H1 (cell line): ENCODE results near the gene FANK1. TPM values are rescaled to one million over a fixed set of nuclear protein-coding genes. Genes with fewer than 3 reads are reported as not detected.

Source experiments
- BACH1 ChIP-seq: IDR thresholded peaks from 2 replicates; pipeline ENCODE4 v1.6.1; 2012; ENCODE audit warnings: low read length, improper control_type of control experiment
- BCL11A ChIP-seq, 2 experiments: IDR thresholded peaks; one replicate each; pipeline ENCODE4 v1.6.1; 2011; ENCODE audit warnings: low read depth in 2 of 2, low read length in 2 of 2, mild to moderate bottlenecking in 2 of 2
- EP300 ChIP-seq, 2 experiments: IDR thresholded peaks; 1 replicate in 1 of 2; 2 replicates in 1 of 2; pipeline ENCODE4 v1.6.1; 2011 to 2012; ENCODE audit warnings: low read depth in 2 of 2, low read length in 2 of 2, mild to moderate bottlenecking in 2 of 2, borderline replicate concordance in 1 of 2, inconsistent platforms in 1 of 2, moderate library complexity in 1 of 2
- SIN3A ChIP-seq, 2 experiments: IDR thresholded peaks in 1 of 2; conservative IDR thresholded peaks in 1 of 2; 2 replicates each; pipeline ENCODE4 v1.6.1; 2011 to 2012; ENCODE audit warnings: low read length in 2 of 2, improper control_type of control experiment in 1 of 2, low read depth in 1 of 2, mild to moderate bottlenecking in 1 of 2
- SP2 ChIP-seq: IDR thresholded peaks from 2 replicates; pipeline ENCODE4 v1.6.1; 2012; ENCODE audit warnings: mild to moderate bottlenecking, low read length, inconsistent platforms
- polyA plus RNA-seq, 7 experiments: library from polyadenylated mRNA; depleted of rRNA in 3 of 7; stranded (reverse) in 5 of 7; unstranded in 2 of 7; fragments of >200 nt in 5 of 7; fragments of 200-250 nt in 2 of 7; gene quantifications; 1 replicate in 5 of 7; 2 replicates in 1 of 7; 4 replicates in 1 of 7; pipeline versions ENCODE4 v1.2.1 to v1.2.3, GENCODE V29; 2011 to 2013; ENCODE audit warnings: missing spikeins in 2 of 7, mixed read lengths in 2 of 7
- total RNA-seq: library from RNA; stranded (reverse); fragmentation: NEBNext Ultra II Directional; extraction: Animal tissue kit (Norgen Biotek cat#: 25700); gene quantifications from 2 replicates; pipeline ENCODE4 v1.2.1, GENCODE V29; 2021
- TF ChIP-seq, protein P1 (sequence below): IDR thresholded peaks from 2 replicates; pipeline ENCODE4 v1.6.1; 2012; ENCODE audit warnings: inconsistent platforms

Gene FANK1
- total and polyA plus RNA-seq, 2 of the 8 experiments (the other 6 are each of a cell fraction or from before 2014, with no cell fraction given), result 1.2 TPM; not detected in 1

DNA sequence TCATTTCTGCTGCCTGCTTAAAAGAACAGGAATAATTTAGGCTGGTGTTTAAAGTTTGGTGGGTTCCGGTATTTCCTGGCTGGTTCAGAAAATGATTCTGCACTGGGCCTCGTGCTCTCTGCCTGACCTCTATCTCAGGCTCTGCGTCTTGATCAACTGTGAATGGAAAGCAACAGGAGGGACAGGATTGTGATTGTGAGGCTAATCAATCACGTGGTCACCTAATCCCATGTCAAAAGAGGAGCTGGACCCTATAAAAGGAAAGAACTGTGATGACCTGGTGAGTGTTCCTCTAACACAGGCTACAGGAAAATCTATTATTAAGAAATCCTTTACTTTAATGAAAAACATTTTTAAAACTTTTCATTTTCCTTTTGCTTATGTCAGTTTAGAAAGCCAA is 15.2 kb upstream of the FANK1 start, which contains the start of gene DHX32 (continued):
- TF ChIP-seq EP300 (IDR thresholded peaks at IDR 0.05; ENCODE audit: borderline replicate concordance in 1 of 2, low read depth in 2 of 2, low read length in 2 of 2) (peak in 1 of 2 experiments; percentile 57; a peak in 1 of 3 replicates), BACH1 (no peak), SIN3A (conservative IDR thresholded peaks at IDR 0.05 in 1 of 2, IDR thresholded peaks at IDR 0.05 in 1 of 2; ENCODE audit: low read depth in 1 of 2, low read length in 2 of 2) (0 out of 4 replicates have a peak, but pooled peaks of 1 of the 2 experiments have one; percentile 59), SP2 (no peak), BCL11A (IDR thresholded peaks at IDR 0.05; ENCODE audit: low read depth in 2 of 2, low read length in 2 of 2) (peak in 1 of 2 experiments; percentile 42)
- TF ChIP-seq, protein P1, sequence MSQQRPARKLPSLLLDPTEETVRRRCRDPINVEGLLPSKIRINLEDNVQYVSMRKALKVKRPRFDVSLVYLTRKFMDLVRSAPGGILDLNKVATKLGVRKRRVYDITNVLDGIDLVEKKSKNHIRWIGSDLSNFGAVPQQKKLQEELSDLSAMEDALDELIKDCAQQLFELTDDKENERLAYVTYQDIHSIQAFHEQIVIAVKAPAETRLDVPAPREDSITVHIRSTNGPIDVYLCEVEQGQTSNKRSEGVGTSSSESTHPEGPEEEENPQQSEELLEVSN, result peak; percentile 66
